GM18870 (cell line): Measurements from ENCODE around the gene SPSB1.

Source experiments
- ATAC-seq: cut with Tn5 transposase; IDR thresholded peaks from one replicate; pipeline ENCODE4 v1.9.1; 2021; ENCODE audit warnings: moderate library complexity; ENCODE audit not compliant: unreplicated experiment

The SPSB1 gene

DNA sequence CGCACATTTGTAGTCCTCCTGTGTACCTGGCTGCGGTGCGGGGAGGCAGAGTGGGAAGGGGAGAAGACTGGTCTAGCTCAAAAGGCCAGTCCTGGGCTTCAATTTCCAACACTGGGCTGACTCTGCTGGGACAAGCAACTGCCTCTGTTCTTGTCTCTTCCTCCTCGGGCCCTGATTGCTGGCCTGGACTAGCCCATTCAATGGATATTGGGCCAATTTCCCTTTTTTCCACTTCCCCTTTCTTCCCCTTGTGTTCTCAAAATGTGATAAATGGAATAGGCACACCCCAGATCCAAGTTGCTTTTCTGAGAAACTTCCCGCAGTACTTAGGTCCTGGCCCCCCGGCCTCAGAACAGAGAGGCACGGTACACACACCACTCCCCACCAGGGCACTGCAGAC is 48.2 kb downstream of the SPSB1 start:
- no peak for ATAC-seq

DNA sequence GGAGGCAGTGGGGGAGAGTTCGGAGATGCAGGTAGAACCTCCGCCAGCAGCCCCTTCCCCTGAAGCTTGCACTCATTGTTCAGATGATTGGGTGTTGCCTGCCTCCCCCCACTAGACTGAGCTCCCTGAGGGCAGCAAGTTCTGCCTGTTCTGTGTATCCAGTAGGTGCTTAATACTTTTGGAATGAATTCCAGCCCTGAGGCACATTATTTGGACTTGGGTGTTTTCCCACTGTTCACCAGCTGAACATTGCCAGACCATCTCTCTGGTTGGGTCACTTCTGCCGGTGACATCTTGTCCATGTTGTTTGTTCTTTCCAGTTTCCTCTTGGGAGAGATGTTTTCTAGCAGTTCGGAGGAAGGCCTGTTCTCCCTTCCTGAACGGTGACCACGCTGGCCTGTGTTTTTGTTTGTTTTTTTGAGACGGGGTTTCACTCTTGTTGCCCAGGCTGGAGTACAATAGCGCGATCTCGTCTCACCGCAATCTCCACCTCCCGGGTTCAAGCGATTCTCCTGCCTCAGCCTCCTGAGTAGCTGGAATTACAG is 48.7 kb downstream of the SPSB1 start:
- no peak for ATAC-seq

DNA sequence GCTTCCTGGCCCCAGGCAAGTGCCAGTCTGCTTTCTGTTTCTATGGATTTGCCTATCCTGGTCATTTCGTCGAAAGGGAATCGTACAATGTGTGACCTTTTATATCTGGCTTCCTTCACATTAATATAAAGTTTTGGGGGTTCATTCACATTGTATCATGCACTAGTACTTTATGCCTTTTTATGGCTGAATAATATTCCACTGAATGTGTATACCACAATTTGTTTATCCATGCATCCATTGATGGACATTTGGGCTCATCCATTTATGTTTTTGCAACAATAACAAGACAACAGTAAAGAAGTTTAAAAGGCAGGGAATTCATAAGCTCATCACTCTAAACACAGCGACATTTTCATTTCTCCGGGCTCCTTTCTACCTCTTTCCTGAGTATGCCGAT is 50.6 kb downstream of the SPSB1 start:
- no peak for ATAC-seq

DNA sequence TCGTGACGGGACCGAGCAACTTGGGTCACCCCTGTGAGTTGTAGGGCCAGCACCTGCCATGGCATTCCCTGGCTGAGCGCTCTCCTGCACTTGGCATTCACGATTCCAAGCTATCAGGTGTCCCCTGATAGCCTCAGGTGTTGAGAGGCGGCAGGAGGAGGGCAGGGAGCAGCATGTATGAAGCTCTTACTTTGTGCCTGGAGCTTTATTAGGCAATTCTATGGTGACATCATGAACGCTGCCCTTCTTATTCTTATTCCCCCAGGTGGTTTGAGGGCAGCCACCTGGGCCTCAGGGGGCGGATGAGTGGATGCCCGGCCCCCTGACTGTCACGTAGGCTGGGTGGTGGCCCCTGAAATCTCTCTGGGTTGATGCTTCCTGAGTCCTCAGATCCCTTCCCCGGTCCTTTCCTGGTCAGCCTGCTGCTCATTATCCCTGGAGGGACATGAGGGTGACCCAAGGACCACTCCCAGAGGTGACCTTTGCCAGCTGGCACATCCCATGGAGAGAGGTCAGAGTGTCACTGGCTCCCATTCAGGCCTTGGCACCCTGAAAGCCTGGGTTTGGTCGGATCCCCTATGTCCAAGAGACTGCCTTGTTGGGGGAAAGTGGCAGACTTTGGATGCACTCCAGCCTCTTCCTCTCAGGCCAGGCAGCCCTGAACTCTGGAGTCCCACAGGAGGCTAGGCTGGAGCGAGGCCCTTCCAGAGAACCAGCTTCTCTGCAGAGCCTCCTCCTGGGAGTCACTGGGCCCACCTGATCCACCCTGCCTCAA is 51.9 kb downstream of the SPSB1 start:
- no peak for ATAC-seq

DNA sequence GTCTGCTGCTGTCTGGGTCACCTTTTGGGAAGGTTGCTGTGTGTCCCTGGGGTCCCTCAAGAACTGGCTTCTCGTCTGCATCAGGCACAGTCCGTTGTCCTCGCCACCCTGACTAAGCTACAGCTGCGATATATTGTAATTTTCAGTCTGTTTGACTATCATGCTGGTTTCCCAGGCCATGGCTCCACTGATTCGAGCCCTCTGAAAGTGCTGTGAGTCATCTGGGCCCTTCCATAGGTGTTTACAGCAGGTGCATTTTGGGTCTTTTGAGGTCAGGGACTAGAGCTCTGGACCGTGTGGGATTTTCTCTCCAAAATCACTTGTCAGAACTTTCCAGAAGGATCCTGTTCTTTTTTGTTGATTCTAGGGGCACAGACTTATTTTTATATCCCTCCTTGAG is 52.8 kb downstream of the SPSB1 start:
- no peak for ATAC-seq

DNA sequence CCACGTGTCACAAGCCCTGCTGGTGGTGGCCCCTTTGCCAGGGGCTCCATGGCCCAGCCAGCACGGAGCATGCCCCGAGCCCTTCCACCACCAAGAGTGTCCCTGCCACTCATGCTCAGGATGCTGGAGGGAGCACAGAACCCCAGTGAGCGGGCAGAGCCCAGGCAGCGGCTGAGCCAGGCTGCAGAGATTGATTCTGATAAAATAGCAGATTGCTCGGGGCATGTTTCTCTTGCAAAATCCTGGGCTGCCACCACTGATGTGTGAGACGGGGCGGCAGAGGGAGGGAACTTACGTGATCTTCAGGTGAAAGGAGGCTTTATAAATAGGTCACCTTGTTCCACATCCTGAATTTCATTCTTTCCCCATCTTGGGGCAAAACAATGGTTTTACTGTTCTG is 53.2 kb downstream of the SPSB1 start:
- no peak for ATAC-seq

DNA sequence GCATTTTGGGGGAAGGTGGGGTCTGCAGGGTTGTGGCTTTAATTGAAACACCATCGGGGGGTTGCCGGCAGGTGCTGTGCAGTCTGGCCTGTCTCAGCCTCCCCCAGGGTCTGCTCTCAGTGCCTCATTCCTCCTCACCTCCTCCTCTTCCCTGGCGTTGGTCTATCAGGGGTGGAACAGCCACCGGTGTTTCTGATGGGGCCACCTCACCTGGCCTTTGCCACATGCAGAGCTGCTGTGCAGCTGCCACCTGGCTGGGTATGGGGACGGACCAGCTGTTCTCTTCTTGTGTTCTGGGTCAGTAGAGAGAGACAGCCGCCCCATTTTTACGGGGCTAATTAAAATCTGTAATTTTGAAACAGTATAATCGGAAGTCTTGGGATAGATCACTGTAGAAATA is 53.9 kb downstream of the SPSB1 start:
- no peak for ATAC-seq

DNA sequence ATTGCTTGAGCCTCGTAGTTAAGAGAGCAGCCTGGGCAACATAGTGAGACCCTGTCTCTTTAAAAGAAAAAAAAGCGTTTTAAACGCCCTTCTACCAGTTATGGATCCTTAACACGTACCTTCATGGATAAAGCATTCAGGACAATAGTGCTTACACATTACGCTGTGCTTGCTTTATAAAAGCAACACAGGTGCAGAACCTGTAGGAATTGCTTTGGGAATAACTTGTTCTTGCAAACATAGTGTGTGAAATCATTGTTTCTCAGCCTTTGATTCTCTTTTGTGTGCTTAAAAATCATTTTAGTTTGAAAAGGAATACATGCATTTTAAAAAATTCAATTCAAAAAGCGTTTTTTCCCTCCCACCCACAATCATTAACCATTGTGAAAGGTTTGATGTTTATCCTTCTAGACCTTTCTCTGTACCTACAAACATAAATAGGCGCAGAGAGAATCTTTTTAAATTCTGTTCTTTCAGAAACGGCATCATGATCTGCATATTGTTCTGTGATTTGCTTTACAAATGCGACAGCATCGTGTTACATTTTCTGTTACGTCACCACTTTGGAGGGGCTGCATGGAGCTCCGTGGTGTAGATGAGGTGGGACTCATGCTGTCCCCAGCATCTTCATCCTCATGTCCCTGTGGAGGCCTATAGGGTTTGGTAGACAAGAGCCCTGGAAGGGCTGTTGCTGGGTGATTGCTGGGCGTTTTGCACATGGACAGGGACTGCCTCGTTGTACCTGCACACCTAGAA is 54.6 kb downstream of the SPSB1 start:
- ATAC-seq = no peak

DNA sequence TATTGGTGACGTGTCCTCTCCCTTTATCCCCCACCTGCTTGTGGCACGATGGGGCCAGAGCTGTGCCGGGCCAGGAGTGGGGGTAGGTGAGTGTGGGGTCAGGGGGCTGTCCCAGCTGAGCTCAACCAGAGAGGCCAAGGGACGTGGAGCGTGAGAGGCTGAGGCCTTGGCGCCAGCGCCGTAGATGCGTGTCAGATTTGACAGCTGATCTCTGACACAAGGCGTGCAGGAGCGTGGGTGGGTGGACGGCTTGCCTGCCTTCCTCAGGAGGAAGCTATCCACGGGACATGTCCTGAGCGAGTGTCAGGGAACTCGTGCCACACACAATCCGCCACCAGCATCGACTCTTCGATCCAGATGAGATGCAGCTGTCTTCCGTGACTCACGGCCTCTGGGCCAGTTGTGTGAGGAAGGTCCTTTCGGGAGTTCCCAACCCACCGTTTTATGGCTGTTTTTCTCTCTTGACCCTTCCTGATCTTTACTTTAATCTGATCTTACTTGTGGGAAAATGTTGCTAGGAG is 56.7 kb downstream of the SPSB1 start:
- no peak for ATAC-seq

DNA sequence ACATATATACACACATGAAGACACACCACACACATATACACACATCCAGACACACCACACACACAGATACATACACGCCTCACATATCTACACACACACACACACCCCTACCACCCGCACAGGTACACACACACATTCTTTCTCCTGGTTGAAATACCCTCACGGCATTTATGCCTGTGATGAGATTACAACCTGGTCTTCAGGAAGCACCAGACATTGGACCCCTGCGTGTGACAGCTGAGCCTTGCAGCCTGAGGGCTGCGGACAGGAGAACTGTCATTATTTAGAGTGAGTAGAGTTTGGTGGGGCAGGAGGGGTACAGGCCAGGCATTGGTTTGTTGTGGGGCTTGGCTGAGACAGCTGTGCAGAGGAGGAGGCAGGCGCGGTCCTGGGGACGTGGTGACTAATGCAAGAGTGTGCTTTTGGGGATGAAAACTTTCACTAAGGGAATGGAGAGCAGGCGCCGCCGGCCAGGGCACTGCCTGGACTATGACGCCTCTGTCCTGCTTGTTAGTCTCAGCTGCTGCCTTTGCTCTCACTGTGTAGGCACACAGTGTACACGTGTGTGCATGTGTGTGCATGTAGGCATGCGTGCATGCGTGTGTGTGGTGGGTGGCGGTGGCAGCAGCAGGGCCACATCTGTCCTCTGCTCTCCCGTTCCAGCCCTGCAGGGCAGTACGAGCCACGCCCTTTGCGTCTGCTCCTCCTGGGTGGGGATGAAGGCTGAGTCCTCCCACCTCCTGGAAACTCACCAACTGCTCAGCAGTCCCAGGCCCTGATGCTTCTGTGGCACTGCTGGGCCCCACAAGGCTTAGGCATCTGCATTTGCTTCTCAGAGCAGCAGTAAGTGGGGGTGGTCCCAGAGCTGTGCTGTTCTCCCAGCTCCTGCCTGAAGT is 57.6 kb downstream of the SPSB1 start:
- no peak for ATAC-seq

DNA sequence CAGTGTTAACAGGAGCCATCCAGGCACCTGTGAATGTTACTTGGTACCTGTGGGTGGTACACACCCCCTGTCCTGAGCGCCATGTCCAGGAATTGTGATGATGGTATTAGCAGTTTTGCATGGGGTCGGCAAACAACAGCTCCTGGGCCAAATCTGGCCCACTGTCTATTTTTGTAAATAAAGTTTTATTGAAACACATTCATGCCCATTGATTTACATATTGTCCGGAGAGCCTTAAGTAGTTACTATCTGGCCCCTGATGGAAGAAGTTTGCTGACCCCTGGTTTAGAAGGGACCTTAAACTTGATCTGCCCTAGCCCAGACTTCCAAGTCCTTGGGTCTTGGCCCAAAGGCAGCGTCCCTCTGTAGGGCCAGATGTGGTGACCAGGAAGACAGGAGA is 58.3 kb downstream of the SPSB1 start:
- ATAC-seq = no peak

DNA sequence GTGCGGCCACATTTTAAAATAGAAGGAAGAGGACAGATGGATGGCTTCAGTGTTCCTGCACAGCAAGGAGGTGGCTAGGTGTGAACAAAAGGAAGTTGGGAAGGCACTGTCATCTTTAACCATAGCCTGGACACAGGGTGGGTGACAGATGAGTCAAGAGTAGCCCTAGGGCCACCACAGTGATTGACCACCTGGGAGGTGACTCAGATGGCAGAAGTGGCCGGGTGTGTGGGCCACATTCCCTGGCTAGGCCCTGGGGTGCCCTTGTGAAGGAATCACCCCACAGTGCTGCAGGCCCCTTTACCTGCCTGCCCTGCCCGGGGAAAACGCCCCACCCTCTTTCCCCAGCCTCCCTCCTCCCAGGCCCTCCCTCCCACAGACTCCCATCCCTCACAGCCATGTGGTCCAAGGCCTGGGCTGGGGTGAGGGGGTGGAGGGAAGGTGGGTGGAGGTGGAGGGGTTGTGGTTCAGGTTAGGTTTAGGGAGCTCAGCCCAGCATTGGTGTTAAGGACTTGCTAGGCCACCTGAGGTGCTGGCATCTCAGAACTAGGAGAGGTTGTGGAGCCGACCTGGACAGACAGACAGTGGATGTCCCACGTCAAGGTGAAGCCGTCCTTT is 59.1 kb downstream of the SPSB1 start:
- ATAC-seq = no peak

DNA sequence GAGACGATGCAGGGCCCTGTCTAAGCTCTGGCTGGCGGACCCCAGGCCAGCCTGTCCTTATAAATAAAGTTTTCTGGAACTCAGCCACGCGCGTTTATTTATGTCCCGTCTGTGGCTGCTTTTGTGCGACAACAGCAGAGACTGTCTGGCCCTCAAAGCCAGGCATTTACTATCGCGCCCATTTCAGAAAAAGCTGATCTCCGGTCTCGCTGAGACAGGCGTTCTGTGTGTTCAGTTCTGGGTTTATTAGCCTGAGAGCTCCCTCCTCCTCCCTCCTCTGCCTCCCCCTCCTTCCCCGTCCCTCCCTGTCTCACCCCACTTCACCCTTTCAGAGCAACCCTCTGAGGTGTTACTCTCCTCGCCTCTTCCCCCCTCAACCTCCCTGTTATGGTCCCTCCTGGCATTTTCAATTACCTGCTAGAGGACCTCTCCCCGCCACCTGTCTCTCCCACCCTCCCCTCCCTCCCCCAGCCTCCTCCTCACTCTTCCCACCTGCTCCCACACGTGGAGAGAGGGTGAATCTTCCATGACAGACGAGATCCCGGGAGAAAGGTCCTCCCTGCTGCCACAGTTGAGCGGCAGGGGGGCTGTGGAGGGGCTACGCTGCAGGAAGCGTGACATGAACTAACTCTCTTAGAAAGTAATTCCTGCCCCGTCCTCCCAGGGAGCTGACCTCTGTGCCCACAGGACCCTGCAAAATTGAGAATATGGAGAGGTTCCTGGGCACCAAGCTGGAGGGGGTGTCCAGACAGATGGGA is 59.9 kb downstream of the SPSB1 start:
- ATAC-seq = no peak

DNA sequence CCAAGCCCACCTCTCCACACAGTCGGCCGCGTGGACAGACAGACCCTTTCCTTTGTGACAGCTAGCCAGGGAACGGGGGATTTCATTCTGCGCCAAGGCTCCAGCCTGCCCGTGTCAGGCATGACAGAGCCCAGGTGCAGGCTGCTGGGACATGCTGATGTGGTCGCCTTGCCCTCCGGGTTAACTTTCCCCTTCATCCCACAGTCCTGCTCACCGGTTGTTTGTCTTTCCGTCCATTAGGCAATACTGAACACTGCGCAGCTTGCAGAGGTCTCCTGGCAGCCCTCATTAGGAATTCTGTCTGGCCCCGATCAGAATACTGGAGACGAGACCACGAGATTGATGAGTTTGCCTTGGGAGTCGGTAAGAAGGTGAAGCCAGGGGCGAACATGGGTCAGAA is 62.8 kb downstream of the SPSB1 start:
- no peak for ATAC-seq

DNA sequence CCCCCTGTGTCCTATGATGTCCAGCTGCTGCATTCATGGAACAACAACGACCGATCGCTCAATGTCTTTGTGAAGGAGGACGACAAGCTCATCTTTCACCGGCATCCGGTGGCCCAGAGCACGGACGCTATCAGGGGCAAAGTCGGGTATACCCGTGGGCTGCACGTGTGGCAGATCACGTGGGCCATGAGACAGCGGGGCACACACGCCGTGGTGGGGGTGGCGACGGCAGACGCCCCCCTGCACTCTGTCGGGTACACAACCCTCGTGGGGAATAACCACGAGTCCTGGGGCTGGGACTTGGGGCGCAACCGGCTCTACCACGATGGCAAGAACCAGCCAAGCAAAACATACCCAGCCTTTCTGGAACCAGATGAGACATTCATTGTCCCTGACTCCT is 63.3 kb downstream of the SPSB1 start:
- ATAC-seq = no peak

DNA sequence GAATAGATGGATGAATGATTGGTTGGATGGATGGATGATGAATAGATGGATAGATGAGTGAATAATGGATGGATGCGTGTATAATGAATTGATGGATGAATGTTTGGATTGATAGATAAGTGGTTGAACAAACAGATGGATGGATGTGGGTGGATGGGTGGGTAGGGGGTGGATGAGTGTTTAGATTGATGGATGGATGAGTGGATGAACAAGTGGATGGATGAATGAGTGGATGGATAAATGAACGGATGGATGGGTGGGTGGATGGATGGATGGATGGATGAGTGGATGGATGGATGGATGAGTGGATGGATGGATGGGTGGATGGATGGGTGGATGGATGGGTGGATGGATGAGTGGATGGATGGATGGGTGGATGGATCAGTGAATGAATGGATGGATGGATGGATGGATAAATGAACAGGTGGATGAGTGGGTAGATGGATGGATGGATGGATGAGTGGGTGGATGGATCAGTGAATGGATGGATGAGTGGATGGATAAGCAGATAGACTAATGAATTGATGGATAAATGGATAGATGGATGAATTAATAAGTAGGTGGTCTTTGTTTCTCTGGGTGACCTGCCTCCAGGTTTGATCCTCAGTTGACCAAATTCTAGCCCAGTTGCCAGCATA is 64.3 kb downstream of the SPSB1 start:
- ATAC-seq = no peak

DNA sequence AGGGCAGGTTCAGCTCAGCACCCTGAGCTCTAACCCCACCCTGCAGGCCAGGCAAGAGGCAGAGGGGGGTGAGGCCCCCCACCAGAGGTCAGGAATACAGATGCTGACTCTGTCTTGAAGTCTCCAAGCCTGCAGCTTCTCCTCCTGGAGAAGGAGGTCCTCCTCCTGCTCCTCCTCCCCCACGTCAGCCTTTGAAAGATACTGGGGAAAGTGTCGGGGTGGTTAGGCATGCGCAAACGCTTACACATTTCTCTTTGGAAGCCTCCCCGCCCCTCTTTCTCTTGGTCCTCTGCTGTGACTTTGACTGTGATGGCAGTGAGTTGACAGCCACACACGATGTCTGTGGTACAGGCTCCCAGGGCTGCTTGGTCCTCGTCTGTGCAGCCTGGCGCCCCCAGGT is 65.3 kb downstream of the SPSB1 start:
- no peak for ATAC-seq

DNA sequence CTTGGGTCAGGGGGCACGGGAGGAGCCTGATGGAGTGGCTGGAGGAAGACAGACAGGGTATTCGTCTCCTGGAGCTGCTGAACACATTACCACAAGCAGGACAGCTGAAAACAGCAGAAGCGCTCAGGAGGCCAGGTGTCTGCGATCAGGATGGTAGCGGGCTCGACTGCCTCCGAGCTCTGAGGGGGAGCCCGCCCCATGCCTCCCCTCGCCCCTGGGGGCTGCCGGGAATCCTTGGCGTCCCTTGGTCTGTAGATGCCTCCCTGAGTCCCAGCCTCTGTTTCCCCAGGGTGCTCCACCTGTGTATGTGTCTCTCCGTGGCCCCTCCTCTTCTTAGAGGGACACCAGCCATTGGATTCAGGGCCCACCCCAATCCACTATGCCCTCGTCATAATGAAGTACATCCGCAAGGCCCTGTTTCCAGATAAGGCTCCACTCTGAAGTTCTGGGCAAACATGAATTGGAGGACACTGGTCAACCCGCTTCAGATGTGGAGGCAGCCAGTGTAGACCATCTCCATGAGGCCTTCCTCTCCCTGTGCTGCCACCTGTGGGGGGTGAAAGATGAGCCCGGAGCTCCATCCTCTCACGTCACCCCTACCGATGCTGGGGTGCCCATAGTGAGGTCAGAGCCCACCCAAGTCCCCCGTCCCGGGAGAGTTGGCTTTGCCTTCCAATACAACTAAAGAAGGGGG is 67.8 kb downstream of the SPSB1 start:
- ATAC-seq = no peak
